UCSD-AML1 (cell line): Measurements from ENCODE around the gene TEC.
"Not testable (repeated sequence)": the region's sequence is repeated elsewhere in the genome, so short reads cannot be mapped to it uniquely, and the experiment has no call there.

Experiments used
- DNase-seq: peaks from one replicate; lab custom pipeline; 2025; ENCODE audit not compliant: unreplicated experiment; lab: John Stamatoyannopoulos, UW

The TEC gene

GRCh38 chr4:48268956-48269860 lies at the start of gene TEC:
TSS of gene TEC (minus strand) at chr4:48269838. CDS start at chr4:48228614, 41,224 bp downstream.
- DNase-seq = peak; percentile 77

DNA sequence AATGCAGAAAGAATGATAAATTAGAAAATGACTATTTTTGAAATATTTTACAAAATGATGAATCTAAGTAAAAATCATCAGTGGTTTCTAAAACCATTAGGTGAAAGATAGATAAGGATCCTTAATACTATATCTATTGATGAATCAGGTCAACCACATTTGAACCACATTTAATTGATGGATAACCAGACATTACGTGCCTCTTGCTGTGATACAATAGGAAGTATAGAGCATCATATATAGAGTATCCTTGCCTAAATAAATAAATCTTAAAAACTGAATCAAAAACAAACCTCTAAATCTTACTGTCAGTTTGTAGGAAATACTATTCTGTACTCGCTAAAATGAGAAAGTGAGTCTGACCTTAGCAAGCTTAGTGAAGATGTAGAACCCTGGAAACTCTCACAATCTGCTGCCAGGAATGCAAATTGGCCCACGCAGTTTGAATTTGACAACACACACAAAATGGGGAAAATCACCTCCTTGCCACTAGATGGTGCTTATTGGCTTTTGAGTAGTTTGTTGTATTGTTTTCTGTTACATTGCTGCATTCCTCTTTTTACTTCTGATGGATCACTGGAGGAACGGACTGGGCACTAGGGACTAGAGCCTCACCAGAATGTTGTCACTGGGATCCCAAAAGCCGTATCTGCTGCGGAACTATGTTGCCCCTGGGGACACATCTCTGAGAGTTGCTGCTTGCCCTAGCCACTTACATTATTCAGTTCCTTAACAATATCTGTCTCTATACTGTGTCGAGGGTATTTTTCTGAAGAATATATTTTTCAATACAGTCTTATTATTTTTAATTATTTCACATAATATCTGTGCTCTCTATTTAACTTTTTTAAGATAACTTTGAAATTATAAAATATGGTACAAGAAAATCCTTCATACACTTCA lies 46.3 kb upstream of the TEC start:
- peak; percentile 31 for DNase-seq

- DNase-seq = not testable (repeated sequence)
Measured at GRCh38 chr4:48314746-48315145, 45.1 kb upstream of the TEC start.

GRCh38 chr4:48311896-48312295 lies 42.3 kb upstream of the TEC start:
- no peak for DNase-seq

DNA sequence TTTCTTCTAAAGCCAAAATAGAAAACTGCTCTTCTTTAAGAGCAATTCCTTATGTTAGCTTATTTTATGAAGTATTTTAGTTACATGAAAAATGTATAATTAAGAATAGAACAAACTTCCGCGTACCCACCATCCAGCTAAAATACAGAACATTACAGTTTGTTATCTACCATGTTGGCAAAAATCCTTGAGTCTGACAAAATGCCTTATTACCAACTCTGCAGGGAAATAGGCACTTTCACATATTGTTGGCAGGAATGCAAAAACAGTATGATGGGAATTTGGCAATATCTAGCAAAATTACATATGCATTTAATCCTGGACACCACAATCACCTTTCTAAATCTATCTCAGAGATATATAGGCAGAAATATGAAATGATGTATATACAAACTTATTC lies 39.3 kb upstream of the TEC start:
- no peak for DNase-seq

DNA sequence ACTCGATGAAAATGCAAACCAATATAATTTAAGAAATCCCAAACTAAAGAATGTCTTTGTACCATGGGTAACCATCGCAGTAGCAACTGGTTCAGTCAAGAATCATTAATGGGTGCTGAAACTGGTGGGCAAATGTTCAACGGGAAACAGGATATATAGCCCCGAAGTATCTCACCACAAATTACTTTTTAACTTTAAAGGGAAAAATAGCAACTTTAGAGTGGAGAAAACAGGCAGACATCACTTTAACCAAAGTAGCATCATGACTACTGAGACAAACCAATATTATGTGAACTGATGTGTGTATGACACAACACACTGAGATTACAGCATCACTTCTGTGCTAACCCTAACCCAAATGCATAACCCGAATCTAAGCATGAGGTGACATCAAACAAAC lies 37.9 kb upstream of the TEC start:
- DNase-seq = no peak

GRCh38 chr4:48305508-48305907 lies 35.9 kb upstream of the TEC start:
- DNase-seq = no peak

DNA sequence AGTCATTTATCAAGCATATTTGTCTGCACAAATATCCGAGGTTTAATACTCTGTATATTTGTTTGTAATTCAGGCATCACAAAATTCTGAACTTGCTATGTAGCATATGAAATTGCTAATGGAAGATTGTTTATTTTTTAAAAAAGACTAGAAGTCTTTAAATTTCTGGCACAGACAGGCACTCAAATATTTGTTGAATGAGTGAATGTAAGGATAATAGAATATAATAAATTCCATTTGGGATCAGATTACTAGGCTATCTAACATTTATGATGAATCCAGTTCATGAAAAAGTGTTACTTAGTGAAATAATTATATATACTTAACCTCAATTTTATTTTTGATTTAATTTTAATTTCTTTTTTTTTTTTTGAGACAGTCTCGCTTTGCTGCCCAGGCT lies 30.4 kb upstream of the TEC start:
- DNase-seq = no peak

DNA sequence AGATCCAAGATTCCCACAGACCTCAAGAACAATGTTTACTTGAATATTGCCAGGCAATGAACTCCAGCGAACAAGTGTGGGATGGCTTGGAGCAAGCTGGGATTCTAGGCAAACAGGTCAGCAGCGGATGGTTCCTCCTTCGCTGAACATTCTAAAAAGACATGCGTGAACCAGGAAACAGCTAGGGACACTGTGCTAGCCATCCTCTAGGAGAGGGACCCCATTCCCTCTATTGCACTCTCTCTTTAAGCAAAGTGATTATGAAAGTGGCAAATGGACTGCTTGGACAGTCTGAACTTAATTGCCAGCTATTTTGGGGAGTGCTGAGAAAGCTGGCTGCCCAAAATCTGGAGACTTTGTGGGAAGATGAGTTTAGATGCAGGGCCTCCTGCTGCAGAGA lies 29.9 kb upstream of the TEC start:
- no peak for DNase-seq

DNA sequence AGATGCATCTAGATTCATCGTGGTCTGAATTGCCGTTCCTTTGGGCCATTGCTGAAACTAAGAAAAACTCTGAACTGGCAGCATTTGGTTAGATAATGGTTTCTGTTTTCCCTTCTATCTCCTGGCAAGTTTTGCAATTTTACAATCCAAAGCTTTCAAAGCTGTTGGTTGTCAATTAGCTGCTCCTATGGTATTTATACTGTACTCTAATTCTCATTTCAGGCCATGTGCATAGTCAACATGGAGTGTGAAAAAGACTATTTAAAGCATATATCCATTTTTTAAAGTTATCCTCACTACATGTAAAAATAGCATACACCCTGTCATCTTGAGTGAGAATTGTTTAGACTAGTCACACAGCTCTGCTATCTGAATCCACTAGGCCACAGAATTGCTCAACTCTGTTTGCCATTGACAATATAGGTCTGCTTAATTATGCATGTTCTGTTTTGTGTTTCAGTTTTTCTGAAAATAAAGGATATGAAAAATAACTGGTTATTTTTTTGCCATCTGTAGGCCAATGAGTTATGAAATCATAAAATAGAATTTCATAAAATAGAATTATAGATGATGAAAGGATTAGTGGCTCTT lies 27.7 kb upstream of the TEC start:
- DNase-seq = no peak

- DNase-seq = no peak
Measured at GRCh38 chr4:48296365-48296764, 26.7 kb upstream of the TEC start.

- DNase-seq = no peak
Measured at GRCh38 chr4:48295116-48295515, 25.5 kb upstream of the TEC start.

DNA sequence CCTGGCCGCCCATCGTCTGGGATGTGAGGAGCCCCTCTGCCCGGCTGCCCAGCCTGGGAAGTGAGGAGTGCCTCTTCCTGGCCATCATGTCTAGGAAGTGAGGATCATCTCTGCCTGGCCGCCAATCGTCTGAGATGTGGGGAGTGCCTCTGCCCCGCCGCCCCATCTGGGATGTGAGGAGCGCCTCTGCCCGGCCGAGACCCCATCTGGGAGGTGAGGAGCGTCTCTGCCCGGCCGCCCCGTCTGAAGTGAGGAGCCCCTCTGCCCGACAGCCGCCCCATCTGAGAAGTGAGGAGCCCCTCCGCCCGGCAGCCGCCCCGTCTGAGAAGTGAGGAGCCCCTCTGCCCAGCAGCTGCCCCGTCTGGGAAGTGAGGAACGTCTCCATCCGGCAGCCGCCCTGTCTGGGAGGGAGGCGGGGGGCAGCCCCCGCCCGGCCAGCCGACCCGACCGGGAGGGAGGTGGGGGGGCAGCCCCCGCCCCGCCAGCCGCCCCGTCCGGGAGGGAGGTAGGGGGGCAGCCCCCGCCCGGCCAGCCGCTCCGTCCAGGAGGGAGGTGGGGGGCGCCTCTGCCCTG lies 22.7 kb upstream of the TEC start:
- DNase-seq = not testable (repeated sequence)

- peak; percentile 11 for DNase-seq
Measured at GRCh38 chr4:48290146-48290772, 20.6 kb upstream of the TEC start.

- not testable (repeated sequence) for DNase-seq
Measured at GRCh38 chr4:48286060-48286459, 16.4 kb upstream of the TEC start.

GRCh38 chr4:48285640-48286039 lies 16.0 kb upstream of the TEC start:
- DNase-seq = not testable (repeated sequence)

GRCh38 chr4:48275686-48276085 lies 6.0 kb upstream of the TEC start:
- DNase-seq = no peak

- DNase-seq = no peak
Measured at GRCh38 chr4:48275247-48275646, 5.6 kb upstream of the TEC start.

GRCh38 chr4:48271626-48272025 lies 2.0 kb upstream of the TEC start:
- no peak for DNase-seq

- DNase-seq = no peak
Measured at GRCh38 chr4:48270951-48271473, 1.4 kb upstream of the TEC start.
